A549 (cell line): Measurements from ENCODE around the gene LACTB.

Source experiments
- HOXB13 ChIP-seq: fragments of 250-450 bp; sonication (Bioruptor Pico); IDR thresholded peaks from 2 replicates; pipeline ENCODE4 v1.5.0; 2020; ENCODE audit warnings: low read depth, mild to moderate bottlenecking, moderate library complexity
- POLR2A ChIP-seq: IDR thresholded peaks from 2 replicates; pipeline ENCODE4 v1.6.1; 2012; ENCODE audit warnings: mild to moderate bottlenecking, low read length
- TF ChIP-seq, protein P1 (sequence below): fragments of >200 bp; sonication (Bioruptor Twin); formaldehyde crosslinking; IDR thresholded peaks from 3 replicates; pipeline ENCODE4 v1.5.1; 2016
- TF ChIP-seq, protein P2 (sequence below): fragments of 150-350 bp; IDR thresholded peaks from 2 replicates; pipeline ENCODE4 v1.6.1; 2014; ENCODE audit warnings: low read depth, mild to moderate bottlenecking, low read length
- TF ChIP-seq, protein P3 (sequence below): fragments of 200-600 bp; sonication (generic); IDR thresholded peaks from 2 replicates; pipeline ENCODE4 v1.6.1; 2016; ENCODE audit warnings: antibody characterized with exemption, mild to moderate bottlenecking, moderate library complexity

DNA sequence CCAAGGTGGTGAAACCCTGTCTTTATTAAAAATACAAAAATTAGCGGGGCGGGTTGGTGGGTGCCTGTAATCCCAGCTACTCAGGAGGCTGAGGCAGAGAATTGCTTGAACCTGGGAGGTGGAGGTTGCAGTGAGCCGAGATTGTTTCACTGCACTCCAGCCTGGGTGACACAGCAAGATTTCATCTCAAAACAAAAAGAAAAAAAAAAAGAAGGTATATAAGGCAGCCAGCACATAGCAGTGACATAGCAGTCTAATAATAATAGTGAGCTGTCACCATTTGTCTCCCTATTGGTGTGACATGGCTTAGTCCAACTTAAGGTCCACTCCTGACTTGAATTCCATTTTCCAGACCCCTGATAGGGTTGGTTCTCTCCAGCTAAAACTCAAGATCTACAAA lies 8.8 kb upstream of the LACTB start:
- TF ChIP-seq, protein P1, sequence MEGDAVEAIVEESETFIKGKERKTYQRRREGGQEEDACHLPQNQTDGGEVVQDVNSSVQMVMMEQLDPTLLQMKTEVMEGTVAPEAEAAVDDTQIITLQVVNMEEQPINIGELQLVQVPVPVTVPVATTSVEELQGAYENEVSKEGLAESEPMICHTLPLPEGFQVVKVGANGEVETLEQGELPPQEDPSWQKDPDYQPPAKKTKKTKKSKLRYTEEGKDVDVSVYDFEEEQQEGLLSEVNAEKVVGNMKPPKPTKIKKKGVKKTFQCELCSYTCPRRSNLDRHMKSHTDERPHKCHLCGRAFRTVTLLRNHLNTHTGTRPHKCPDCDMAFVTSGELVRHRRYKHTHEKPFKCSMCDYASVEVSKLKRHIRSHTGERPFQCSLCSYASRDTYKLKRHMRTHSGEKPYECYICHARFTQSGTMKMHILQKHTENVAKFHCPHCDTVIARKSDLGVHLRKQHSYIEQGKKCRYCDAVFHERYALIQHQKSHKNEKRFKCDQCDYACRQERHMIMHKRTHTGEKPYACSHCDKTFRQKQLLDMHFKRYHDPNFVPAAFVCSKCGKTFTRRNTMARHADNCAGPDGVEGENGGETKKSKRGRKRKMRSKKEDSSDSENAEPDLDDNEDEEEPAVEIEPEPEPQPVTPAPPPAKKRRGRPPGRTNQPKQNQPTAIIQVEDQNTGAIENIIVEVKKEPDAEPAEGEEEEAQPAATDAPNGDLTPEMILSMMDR, result no peak
- TF ChIP-seq HOXB13, result no peak
- TF ChIP-seq POLR2A, result no peak
- TF ChIP-seq, protein P2, sequence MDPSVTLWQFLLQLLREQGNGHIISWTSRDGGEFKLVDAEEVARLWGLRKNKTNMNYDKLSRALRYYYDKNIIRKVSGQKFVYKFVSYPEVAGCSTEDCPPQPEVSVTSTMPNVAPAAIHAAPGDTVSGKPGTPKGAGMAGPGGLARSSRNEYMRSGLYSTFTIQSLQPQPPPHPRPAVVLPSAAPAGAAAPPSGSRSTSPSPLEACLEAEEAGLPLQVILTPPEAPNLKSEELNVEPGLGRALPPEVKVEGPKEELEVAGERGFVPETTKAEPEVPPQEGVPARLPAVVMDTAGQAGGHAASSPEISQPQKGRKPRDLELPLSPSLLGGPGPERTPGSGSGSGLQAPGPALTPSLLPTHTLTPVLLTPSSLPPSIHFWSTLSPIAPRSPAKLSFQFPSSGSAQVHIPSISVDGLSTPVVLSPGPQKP, result no peak
- TF ChIP-seq, protein P3, sequence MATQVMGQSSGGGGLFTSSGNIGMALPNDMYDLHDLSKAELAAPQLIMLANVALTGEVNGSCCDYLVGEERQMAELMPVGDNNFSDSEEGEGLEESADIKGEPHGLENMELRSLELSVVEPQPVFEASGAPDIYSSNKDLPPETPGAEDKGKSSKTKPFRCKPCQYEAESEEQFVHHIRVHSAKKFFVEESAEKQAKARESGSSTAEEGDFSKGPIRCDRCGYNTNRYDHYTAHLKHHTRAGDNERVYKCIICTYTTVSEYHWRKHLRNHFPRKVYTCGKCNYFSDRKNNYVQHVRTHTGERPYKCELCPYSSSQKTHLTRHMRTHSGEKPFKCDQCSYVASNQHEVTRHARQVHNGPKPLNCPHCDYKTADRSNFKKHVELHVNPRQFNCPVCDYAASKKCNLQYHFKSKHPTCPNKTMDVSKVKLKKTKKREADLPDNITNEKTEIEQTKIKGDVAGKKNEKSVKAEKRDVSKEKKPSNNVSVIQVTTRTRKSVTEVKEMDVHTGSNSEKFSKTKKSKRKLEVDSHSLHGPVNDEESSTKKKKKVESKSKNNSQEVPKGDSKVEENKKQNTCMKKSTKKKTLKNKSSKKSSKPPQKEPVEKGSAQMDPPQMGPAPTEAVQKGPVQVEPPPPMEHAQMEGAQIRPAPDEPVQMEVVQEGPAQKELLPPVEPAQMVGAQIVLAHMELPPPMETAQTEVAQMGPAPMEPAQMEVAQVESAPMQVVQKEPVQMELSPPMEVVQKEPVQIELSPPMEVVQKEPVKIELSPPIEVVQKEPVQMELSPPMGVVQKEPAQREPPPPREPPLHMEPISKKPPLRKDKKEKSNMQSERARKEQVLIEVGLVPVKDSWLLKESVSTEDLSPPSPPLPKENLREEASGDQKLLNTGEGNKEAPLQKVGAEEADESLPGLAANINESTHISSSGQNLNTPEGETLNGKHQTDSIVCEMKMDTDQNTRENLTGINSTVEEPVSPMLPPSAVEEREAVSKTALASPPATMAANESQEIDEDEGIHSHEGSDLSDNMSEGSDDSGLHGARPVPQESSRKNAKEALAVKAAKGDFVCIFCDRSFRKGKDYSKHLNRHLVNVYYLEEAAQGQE, result no peak
